ENCODE results near the gene FAM171A1.

The FAM171A1 gene

DNA sequence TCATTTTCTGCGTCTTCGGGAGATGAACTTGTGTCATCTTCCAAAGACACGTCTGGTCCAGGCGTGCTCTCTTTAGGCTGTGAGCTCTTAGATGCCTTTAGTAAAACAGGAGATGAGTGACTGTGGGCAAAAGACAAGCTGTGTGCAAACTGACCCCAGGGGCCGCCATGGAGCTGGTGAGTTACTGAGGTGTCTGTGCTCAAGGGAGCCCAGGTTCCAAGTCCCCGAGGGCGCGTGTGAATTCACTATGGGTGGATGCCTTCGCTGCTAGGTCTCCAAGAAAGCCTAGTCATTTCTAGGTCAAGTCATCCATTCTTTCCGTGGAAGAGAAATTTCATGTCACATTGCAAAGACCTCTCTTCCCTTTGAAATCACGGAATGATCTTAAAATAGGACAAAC is 118.7 kb downstream of the FAM171A1 start:
- Histone ChIP-seq H3K4me1 (ENCODE audit: control insufficient read depth in 1 of 2, insufficient read depth in 1 of 2, low read depth in 1 of 2, low read length in 1 of 2) (no peaks in the 10 kb centered on the region), H3K27me3 (peaks cover 21% of the 10 kb centered on the region), H3K36me3 (no peaks in the 10 kb centered on the region), H3K4me3 (ENCODE audit: low read depth in 1 of 2, low read length in 1 of 2) (no peak overlapping the region), H3K9me3 (no peaks in the 10 kb centered on the region), H3K27ac (no peak overlapping the region)
- TF ChIP-seq, protein P1, sequence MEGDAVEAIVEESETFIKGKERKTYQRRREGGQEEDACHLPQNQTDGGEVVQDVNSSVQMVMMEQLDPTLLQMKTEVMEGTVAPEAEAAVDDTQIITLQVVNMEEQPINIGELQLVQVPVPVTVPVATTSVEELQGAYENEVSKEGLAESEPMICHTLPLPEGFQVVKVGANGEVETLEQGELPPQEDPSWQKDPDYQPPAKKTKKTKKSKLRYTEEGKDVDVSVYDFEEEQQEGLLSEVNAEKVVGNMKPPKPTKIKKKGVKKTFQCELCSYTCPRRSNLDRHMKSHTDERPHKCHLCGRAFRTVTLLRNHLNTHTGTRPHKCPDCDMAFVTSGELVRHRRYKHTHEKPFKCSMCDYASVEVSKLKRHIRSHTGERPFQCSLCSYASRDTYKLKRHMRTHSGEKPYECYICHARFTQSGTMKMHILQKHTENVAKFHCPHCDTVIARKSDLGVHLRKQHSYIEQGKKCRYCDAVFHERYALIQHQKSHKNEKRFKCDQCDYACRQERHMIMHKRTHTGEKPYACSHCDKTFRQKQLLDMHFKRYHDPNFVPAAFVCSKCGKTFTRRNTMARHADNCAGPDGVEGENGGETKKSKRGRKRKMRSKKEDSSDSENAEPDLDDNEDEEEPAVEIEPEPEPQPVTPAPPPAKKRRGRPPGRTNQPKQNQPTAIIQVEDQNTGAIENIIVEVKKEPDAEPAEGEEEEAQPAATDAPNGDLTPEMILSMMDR (IDR thresholded peaks at IDR 0.05): no peak

DNA sequence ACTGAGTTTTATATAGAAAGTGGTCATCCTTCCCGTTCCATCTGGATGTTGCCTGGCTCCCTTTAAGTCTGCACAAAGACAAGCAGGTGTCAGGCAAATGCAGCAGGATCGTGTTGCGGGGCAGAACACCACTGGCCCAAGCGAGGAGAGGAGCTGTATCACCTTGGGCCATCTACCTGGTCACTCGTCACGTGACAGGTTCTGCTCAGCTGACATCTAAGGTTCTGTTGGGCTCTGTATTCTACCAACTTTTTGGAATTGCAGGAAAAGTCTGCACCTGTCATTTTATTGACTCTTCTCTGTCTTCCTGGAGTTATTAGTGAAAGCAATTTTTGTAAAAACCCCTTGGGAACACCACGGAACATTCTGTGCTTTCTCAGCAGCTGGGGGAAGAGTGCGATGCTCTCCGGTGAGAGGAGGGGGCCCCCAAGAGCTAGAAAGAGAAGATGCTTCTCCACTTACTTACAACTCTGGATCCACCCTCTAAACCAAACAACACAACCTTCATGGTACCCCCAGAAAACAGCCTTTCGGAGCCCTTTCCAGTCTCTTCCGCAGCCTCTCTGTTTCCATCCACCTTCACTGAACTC is 119.2 kb downstream of the FAM171A1 start:
- H3K4me3 ChIP-seq (ENCODE audit: low read depth in 1 of 2, low read length in 1 of 2): no peak overlapping the region
- H3K4me1 ChIP-seq (ENCODE audit: control insufficient read depth in 1 of 2, insufficient read depth in 1 of 2, low read depth in 1 of 2, low read length in 1 of 2): no peaks in the 10 kb centered on the region
- H3K36me3 ChIP-seq: no peaks in the 10 kb centered on the region
- no peak overlapping the region for H3K27ac ChIP-seq
- TF ChIP-seq, protein P1 (IDR thresholded peaks at IDR 0.05): no peak
- peaks cover 21% of the 10 kb centered on the region for H3K27me3 ChIP-seq
- no peaks in the 10 kb centered on the region for H3K9me3 ChIP-seq

DNA sequence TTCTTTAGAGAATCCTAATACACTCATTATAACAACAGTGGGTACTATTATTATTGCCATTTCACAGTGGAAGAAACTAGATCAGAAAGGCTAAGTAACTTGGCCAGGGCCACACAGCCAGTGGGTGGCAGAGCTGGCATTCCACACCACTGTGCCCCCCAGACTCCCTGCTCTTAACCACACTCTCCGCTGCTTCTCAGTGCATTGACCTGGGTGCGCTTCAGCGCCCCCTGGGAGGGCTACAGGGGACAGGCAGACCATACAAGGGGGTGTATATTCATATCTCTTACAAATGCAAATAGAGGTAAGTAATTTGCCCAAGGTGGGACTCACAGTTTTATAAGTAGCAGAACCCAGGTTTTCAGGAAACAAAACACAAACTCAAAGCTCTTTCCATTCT is 125.6 kb downstream of the FAM171A1 start:
- no peaks in the 10 kb centered on the region for H3K4me1 ChIP-seq (ENCODE audit: control insufficient read depth in 1 of 2, insufficient read depth in 1 of 2, low read depth in 1 of 2, low read length in 1 of 2)
- H3K36me3 ChIP-seq: no peaks in the 10 kb centered on the region
- no peaks in the 10 kb centered on the region for H3K9me3 ChIP-seq
- H3K27ac ChIP-seq: no peak overlapping the region
- no peak overlapping the region for H3K4me3 ChIP-seq (ENCODE audit: low read depth in 1 of 2, low read length in 1 of 2)
- no peaks in the 10 kb centered on the region for H3K27me3 ChIP-seq
- TF ChIP-seq, protein P1 (IDR thresholded peaks at IDR 0.05): no peak

DNA sequence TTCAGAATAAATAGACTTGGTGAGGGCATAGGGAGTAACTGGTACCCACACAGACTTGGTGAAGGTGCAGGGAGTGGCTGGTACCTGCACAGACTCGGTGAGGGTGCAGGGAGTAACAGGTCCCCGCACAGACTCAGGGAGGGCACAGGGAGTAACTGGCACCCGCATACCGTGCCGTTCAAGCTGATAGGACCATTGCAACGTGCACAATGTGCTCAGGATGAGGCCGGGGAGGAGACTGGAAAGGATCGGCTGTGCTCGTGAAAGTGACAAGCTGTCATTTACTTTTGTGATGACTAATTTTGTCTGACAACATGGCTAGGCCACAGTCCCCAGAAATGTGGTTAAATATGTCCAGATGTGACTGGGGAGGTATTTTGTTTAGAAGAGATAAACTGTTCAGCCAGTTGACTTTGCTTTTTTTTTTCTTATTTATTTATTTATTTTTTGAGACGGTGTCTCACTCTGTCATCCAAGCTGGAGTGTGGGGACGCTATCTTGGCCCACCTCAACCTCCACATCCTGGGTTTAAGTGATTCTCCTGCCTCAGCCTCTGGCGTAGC is 126.4 kb downstream of the FAM171A1 start:
- Histone ChIP-seq H3K36me3 (no peaks in the 10 kb centered on the region), H3K9me3 (no peaks in the 10 kb centered on the region), H3K4me3 (ENCODE audit: low read depth in 1 of 2, low read length in 1 of 2) (no peak overlapping the region), H3K27ac (no peak overlapping the region), H3K4me1 (ENCODE audit: control insufficient read depth in 1 of 2, insufficient read depth in 1 of 2, low read depth in 1 of 2, low read length in 1 of 2) (no peaks in the 10 kb centered on the region), H3K27me3 (no peaks in the 10 kb centered on the region)
- TF ChIP-seq, protein P1 (IDR thresholded peaks at IDR 0.05): no peak

DNA sequence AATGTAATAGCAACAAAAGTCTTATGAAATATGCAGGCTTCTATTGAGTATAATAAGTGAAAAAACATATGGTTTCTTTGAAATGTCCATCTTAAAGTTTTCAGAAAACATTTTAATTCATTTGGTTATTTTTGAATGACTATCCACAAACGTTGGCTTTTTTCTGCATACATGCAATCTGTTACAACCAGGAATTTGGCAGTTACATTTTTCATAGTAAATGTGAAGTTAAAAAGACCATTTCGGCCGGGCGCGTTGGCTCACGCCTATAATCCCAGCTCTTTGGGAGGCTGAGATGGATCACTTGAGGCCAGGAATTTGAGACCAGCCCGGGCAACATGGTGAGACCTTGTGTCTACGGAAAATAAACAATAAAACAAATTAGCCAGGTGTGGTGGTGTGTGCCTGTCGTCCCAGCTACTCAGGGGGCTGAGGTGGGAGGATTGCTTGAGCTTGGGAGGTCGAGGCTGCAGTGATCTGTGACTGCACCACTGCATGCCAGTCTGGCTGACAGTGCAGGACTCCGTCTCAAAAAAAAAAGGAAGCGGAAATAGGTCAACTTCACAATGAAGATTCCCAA is 128.7 kb downstream of the FAM171A1 start:
- no peaks in the 10 kb centered on the region for H3K36me3 ChIP-seq
- TF ChIP-seq, protein P1 (IDR thresholded peaks at IDR 0.05): no peak
- no peaks in the 10 kb centered on the region for H3K9me3 ChIP-seq
- H3K27me3 ChIP-seq: no peaks in the 10 kb centered on the region
- H3K27ac ChIP-seq: no peak overlapping the region
- H3K4me3 ChIP-seq (ENCODE audit: low read depth in 1 of 2, low read length in 1 of 2): no peak overlapping the region
- H3K4me1 ChIP-seq (ENCODE audit: control insufficient read depth in 1 of 2, insufficient read depth in 1 of 2, low read depth in 1 of 2, low read length in 1 of 2): no peaks in the 10 kb centered on the region

Data from neutrophil (primary cell).